Mesendoderm (in vitro differentiated cells): Measurements from ENCODE around the gene KCNS1.

Experiments used
- DNase-seq: peaks from one replicate; pipeline ENCODE4 v3.0.0; 2013
- H2AK5ac ChIP-seq: 2 replicates; pipeline ENCODE4 v1.6.1; 2013; ENCODE audit warnings: low read length, inconsistent platforms
- H2BK120ac ChIP-seq: 2 replicates; pipeline ENCODE4 v1.6.1; 2013; ENCODE audit warnings: low read depth, mild to moderate bottlenecking, low read length, moderate library complexity, mixed read lengths
- H2BK15ac ChIP-seq: replicated peaks from 2 replicates; pipeline ENCODE4 v1.6.1; 2013; ENCODE audit warnings: low read depth, mild to moderate bottlenecking, moderate library complexity
- H2BK5ac ChIP-seq: 2 replicates; pipeline ENCODE4 v1.6.1; 2013; ENCODE audit warnings: low read length, inconsistent platforms
- H3K18ac ChIP-seq: 2 replicates; pipeline ENCODE4 v1.6.1; 2013; ENCODE audit warnings: mild to moderate bottlenecking, low read length, mixed read lengths
- H3K23ac ChIP-seq: one replicate; pipeline ENCODE4 v1.6.1; 2013; ENCODE audit warnings: low read length
- H3K27ac ChIP-seq: 2 replicates; pipeline ENCODE4 v1.5.1; 2013; ENCODE audit warnings: low read depth, mild to moderate bottlenecking, inconsistent platforms, low read length, moderate library complexity
- H3K27me3 ChIP-seq: 2 replicates; pipeline ENCODE4 v1.6.1; 2013; ENCODE audit warnings: low read length, control low read depth, mild to moderate bottlenecking, inconsistent platforms; ENCODE audit not compliant: insufficient read depth, poor library complexity
- H3K36me3 ChIP-seq: 2 replicates; pipeline ENCODE4 v1.6.1; 2013; ENCODE audit warnings: low read length, inconsistent platforms; ENCODE audit not compliant: control insufficient read depth, insufficient read depth
- H3K4ac ChIP-seq: one replicate; pipeline ENCODE4 v1.6.1; 2013; ENCODE audit warnings: low read depth, mild to moderate bottlenecking, low read length, moderate library complexity
- H3K4me1 ChIP-seq: 2 replicates; pipeline ENCODE4 v1.6.1; 2013; ENCODE audit warnings: low read depth, low read length, inconsistent platforms; ENCODE audit not compliant: control insufficient read depth
- H3K4me2 ChIP-seq: 2 replicates; pipeline ENCODE4 v1.6.1; 2013; ENCODE audit warnings: low read length
- H3K4me3 ChIP-seq: 2 replicates; pipeline ENCODE4 v1.5.1; 2013; ENCODE audit warnings: mild to moderate bottlenecking, low read length
- H3K56ac ChIP-seq: one replicate; pipeline ENCODE4 v1.6.1; 2013; ENCODE audit warnings: low read length
- H3K79me1 ChIP-seq: 2 replicates; pipeline ENCODE4 v1.6.1; 2013; ENCODE audit warnings: low read length, inconsistent platforms
- H3K79me2 ChIP-seq: 2 replicates; pipeline ENCODE4 v1.6.1; 2013; ENCODE audit warnings: mild to moderate bottlenecking, low read length; ENCODE audit not compliant: control insufficient read depth, insufficient read depth
- H3K9ac ChIP-seq: 2 replicates; pipeline ENCODE4 v1.6.1; 2013; ENCODE audit warnings: low read length, inconsistent platforms
- H4K5ac ChIP-seq: one replicate; pipeline ENCODE4 v1.6.1; 2013; ENCODE audit warnings: low read length
- H4K8ac ChIP-seq: one replicate; pipeline ENCODE4 v1.6.1; 2013; ENCODE audit warnings: low read depth, mild to moderate bottlenecking, control low read depth, low read length, moderate library complexity
- WGBS: extraction: QIAGEN DNeasy Blood & Tissue Kit; methylation state at CpG from one replicate; pipeline ENCODE4 v1.1.7; 2013; ENCODE audit warnings: low lambda C conversion rate, missing lambda C conversion rate; ENCODE audit not compliant: insufficient coverage; ENCODE audit errors: extremely low coverage; 5-methylcytosine and 5-hydroxymethylcytosine counted together

KCNS1 gene

GRCh38 chr20:45056473-45057173, 44.3 kb downstream of the KCNS1 start:
- Histone ChIP-seq H3K79me2 (no peaks in the 10 kb centered on the region), H3K4ac (no peak overlapping the region), H3K27ac (no peak overlapping the region), H3K27me3 (no peaks in the 10 kb centered on the region), H3K79me1 (peaks cover 1% of the 10 kb centered on the region), H2BK5ac (no peak overlapping the region), H4K8ac (no peak overlapping the region), H3K56ac (no peak overlapping the region), H3K4me3 (no peak overlapping the region), H2BK120ac (no peak overlapping the region), H3K36me3 (no peaks in the 10 kb centered on the region), H2BK15ac (no peak overlapping the region), H3K4me2 (no peak overlapping the region), H3K18ac (no peak overlapping the region), H4K5ac (no peak overlapping the region), H3K23ac (no peak overlapping the region), H3K4me1 (no peaks in the 10 kb centered on the region), H2AK5ac (no peak overlapping the region), H3K9ac (no peak overlapping the region)
- no peak for DNase-seq
- WGBS: no CpG with 5 or more reads among the region's 8 CpGs

DNA sequence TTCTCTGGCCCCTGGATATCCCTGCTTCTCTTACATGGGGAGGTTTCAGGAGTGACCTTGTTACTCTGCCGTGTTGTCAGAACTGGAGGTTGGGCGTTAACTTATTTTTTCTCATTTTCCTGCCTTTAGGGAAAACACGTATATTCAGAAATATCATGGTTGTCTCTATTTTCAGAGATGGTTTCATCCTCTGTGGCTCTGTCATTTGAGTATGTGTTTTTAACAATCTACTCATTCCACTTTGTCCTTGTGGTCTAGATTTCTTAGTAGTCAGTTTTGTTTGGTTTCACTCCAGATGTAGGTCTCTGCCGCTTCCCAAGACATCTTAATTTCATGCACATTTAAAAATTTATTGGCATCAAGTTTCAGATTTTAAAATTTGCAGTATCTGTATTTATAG, 45.9 kb downstream of the KCNS1 start:
- Histone ChIP-seq H3K18ac (no peak overlapping the region), H3K4me1 (no peaks in the 10 kb centered on the region), H2AK5ac (no peak overlapping the region), H3K23ac (no peak overlapping the region), H4K8ac (no peak overlapping the region), H3K4me2 (no peak overlapping the region), H3K9ac (no peak overlapping the region), H2BK120ac (no peak overlapping the region), H2BK15ac (no peak overlapping the region), H3K79me2 (no peaks in the 10 kb centered on the region), H3K36me3 (no peaks in the 10 kb centered on the region), H3K27ac (no peak overlapping the region), H3K4me3 (no peak overlapping the region), H4K5ac (no peak overlapping the region), H2BK5ac (no peak overlapping the region), H3K4ac (no peak overlapping the region), H3K56ac (no peak overlapping the region), H3K27me3 (no peaks in the 10 kb centered on the region), H3K79me1 (peaks cover 2% of the 10 kb centered on the region)
- WGBS: no CpG with 5 or more reads among the region's 4 CpGs
- no peak for DNase-seq

DNA sequence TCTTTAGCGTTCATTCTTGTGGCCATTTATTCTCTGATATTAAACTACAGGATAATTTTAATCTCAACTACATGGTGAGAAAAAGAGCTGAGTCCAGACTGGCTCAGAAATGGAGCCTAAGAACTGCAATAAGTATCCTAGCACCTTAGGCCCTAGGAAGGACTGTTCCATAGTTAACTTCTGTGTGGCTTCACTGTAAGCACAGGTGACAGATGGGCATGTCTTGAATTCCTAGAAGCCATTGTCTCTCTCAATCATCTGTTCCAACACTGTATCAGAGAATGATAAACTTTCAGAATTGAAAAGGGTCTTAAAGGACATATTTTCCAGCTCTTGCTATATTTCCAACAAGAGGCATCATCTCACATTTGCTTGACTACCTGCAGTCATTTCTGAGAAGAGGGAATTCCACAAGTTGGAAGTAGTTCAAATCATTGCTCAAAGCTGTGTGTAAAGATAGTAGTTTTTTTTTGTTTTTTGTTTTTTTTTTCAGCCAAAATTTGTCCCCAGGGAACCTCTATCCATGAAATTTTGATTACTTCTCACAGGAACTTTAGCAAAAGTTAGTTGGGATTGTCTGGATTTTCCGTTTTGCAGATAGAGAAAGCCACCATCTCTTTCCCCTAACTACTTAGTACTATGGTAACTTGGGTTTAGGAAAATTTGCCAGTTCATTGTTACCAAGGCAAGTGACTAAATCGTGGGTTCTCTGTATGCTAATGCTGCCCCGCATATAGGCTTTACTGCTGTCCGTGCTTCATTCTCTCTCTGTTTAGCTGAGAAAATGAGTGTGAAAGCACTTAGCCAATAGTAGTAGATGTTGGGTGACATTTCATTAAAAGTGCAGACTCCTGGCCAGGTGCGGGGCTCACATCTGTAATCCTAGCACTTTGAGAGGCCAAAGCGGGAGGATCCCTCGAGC, 47.2 kb downstream of the KCNS1 start:
- Histone ChIP-seq H3K79me2 (no peaks in the 10 kb centered on the region), H3K79me1 (peaks cover 2% of the 10 kb centered on the region), H2BK120ac (no peak overlapping the region), H3K23ac (no peak overlapping the region), H3K4me1 (no peaks in the 10 kb centered on the region), H3K9ac (no peak overlapping the region), H3K4me2 (no peak overlapping the region), H2AK5ac (no peak overlapping the region), H3K36me3 (no peaks in the 10 kb centered on the region), H3K56ac (no peak overlapping the region), H4K5ac (no peak overlapping the region), H3K27ac (no peak overlapping the region), H3K27me3 (no peaks in the 10 kb centered on the region), H2BK15ac (no peak overlapping the region), H3K18ac (no peak overlapping the region), H3K4ac (no peak overlapping the region), H2BK5ac (no peak overlapping the region), H3K4me3 (no peak overlapping the region), H4K8ac (no peak overlapping the region)
- no CpG with 5 or more reads among the region's 8 CpGs for WGBS
- peak; percentile 35 for DNase-seq

- no peak overlapping the region for H4K8ac ChIP-seq
- H3K4me2 ChIP-seq: no peak overlapping the region
- no peak overlapping the region for H3K27ac ChIP-seq
- no peaks in the 10 kb centered on the region for H3K79me2 ChIP-seq
- no peak overlapping the region for H2BK5ac ChIP-seq
- H4K5ac ChIP-seq: no peak overlapping the region
- H3K36me3 ChIP-seq: no peaks in the 10 kb centered on the region
- peaks cover 2% of the 10 kb centered on the region for H3K79me1 ChIP-seq
- no peak overlapping the region for H2BK120ac ChIP-seq
- no peak overlapping the region for H2BK15ac ChIP-seq
- H3K4ac ChIP-seq: no peak overlapping the region
- H3K4me3 ChIP-seq: no peak overlapping the region
- no peaks in the 10 kb centered on the region for H3K27me3 ChIP-seq
- WGBS: no CpG with 5 or more reads among the region's 7 CpGs
- H3K56ac ChIP-seq: no peak overlapping the region
- no peaks in the 10 kb centered on the region for H3K4me1 ChIP-seq
- no peak overlapping the region for H3K9ac ChIP-seq
- DNase-seq: no peak
- H2AK5ac ChIP-seq: no peak overlapping the region
- H3K18ac ChIP-seq: no peak overlapping the region
- H3K23ac ChIP-seq: no peak overlapping the region
These were observed 48.1 kb downstream of the KCNS1 start for GRCh38 chr20:45052698-45053429.

GRCh38 chr20:45051204-45052060, 49.5 kb downstream of the KCNS1 start:
- DNase-seq: no peak
- no peak overlapping the region for H3K18ac ChIP-seq
- no CpG with 5 or more reads among the region's 3 CpGs for WGBS

More at GRCh38 chr20:45051204-45052060, 49.5 kb downstream of the KCNS1 start:
- no peak overlapping the region for H3K56ac ChIP-seq
- H2BK120ac ChIP-seq: no peak overlapping the region
- H3K9ac ChIP-seq: no peak overlapping the region
- H2BK5ac ChIP-seq: no peak overlapping the region
- H3K79me1 ChIP-seq: peaks cover 2% of the 10 kb centered on the region
- H3K23ac ChIP-seq: no peak overlapping the region
- H3K79me2 ChIP-seq: no peaks in the 10 kb centered on the region
- no peak overlapping the region for H3K4ac ChIP-seq
- H4K5ac ChIP-seq: no peak overlapping the region
- no peak overlapping the region for H3K4me3 ChIP-seq
- H2BK15ac ChIP-seq: no peak overlapping the region
- H3K4me2 ChIP-seq: no peak overlapping the region
- no peaks in the 10 kb centered on the region for H3K27me3 ChIP-seq
- no peak overlapping the region for H4K8ac ChIP-seq
- H3K4me1 ChIP-seq: no peaks in the 10 kb centered on the region
- H3K36me3 ChIP-seq: no peaks in the 10 kb centered on the region
- H2AK5ac ChIP-seq: no peak overlapping the region
- no peak overlapping the region for H3K27ac ChIP-seq
